Liver (tissue), 9 donors: ENCODE measurements around the gene DACH1. TPM values are rescaled to one million over a fixed set of nuclear protein-coding genes. Genes with fewer than 3 reads are reported as not detected.

Experiments
- DNase-seq: peaks from one replicate; pipeline ENCODE4 v3.0.0-alpha.2; 2017; ENCODE audit warnings: low spot score
- H3K27ac ChIP-seq, 2 donors: one replicate each; pipeline ENCODE4 v1.7.0; 2013; ENCODE audit warnings: inconsistent platforms in 2 of 2, low read length in 2 of 2, control low read depth in 1 of 2, low read depth in 1 of 2, mild to moderate bottlenecking in 1 of 2
- H3K27me3 ChIP-seq, 4 donors: one replicate each; pipeline versions ENCODE4 v1.6.1 to v1.7.0; 2013; ENCODE audit warnings: low read length in 3 of 4, inconsistent platforms in 1 of 4, mild to moderate bottlenecking in 1 of 4, moderate library complexity in 1 of 4; ENCODE audit not compliant: control insufficient read depth in 4 of 4, insufficient read depth in 4 of 4
- H3K36me3 ChIP-seq, 4 donors: one replicate each; pipeline versions ENCODE4 v1.6.1 to v1.7.0; 2013; ENCODE audit warnings: low read length in 3 of 4, mild to moderate bottlenecking in 3 of 4, low read depth in 1 of 4, moderate library complexity in 1 of 4; ENCODE audit not compliant: control insufficient read depth in 4 of 4, insufficient read depth in 3 of 4
- H3K4me1 ChIP-seq, 4 donors: one replicate each; pipeline versions ENCODE4 v1.6.1 to v1.7.0; 2013; ENCODE audit warnings: low read length in 3 of 4, mild to moderate bottlenecking in 3 of 4, moderate library complexity in 1 of 4; ENCODE audit not compliant: control insufficient read depth in 4 of 4, insufficient read depth in 4 of 4
- H3K4me3 ChIP-seq, 3 donors: one replicate each; pipeline versions ENCODE4 v1.6.1 to v1.7.0; 2013; ENCODE audit warnings: low read length in 3 of 3, control low read depth in 1 of 3, low read depth in 1 of 3, mild to moderate bottlenecking in 1 of 3
- H3K9ac ChIP-seq, 2 donors: one replicate each; pipeline ENCODE4 v1.7.0; 2013; ENCODE audit warnings: low read length in 2 of 2, mild to moderate bottlenecking in 2 of 2, moderate library complexity in 2 of 2, control low read depth in 1 of 2, low read depth in 1 of 2
- H3K9me3 ChIP-seq, 4 donors: one replicate each; pipeline versions ENCODE4 v1.6.1 to v1.7.0; 2013; ENCODE audit warnings: low read length in 3 of 4; ENCODE audit not compliant: control insufficient read depth in 4 of 4
- CTCF ChIP-seq: fragments of 150-350 bp; IDR thresholded peaks from 2 replicates; pipeline ENCODE4 v1.5.1; 2017; ENCODE audit warnings: improper control_type of control experiment, low read depth, low read length; ENCODE audit not compliant: missing input control
- EGR1 ChIP-seq, 2 donors: IDR thresholded peaks; 2 replicates each; pipeline ENCODE4 v1.6.1; 2016 to 2018; ENCODE audit warnings: antibody characterized with exemption in 2 of 2, low read depth in 2 of 2
- FOXA1 ChIP-seq: IDR thresholded peaks from 2 replicates; pipeline ENCODE4 v1.6.1; 2016; ENCODE audit warnings: antibody characterized with exemption
- FOXA2 ChIP-seq: IDR thresholded peaks from 2 replicates; pipeline ENCODE4 v1.6.1; 2016; ENCODE audit warnings: antibody characterized with exemption
- GABPA ChIP-seq, 2 donors: IDR thresholded peaks in 1 of 2; conservative IDR thresholded peaks in 1 of 2; 2 replicates each; pipeline ENCODE4 v1.6.1; 2016; ENCODE audit warnings: antibody characterized with exemption in 2 of 2, mild to moderate bottlenecking in 1 of 2, moderate library complexity in 1 of 2
- HNF4A ChIP-seq, 2 donors: conservative IDR thresholded peaks; 2 replicates each; pipeline ENCODE4 v1.6.1; 2016; ENCODE audit warnings: antibody characterized with exemption in 2 of 2, mild to moderate bottlenecking in 2 of 2
- HNF4G ChIP-seq: IDR thresholded peaks from 2 replicates; pipeline ENCODE4 v1.6.1; 2016; ENCODE audit warnings: antibody characterized with exemption
- JUND ChIP-seq, 2 donors: IDR thresholded peaks; 2 replicates each; pipeline ENCODE4 v1.6.1; 2016; ENCODE audit warnings: antibody characterized with exemption in 2 of 2
- MAX ChIP-seq: IDR thresholded peaks from 2 replicates; pipeline ENCODE4 v1.6.1; 2016; ENCODE audit warnings: antibody characterized with exemption
- NR2F2 ChIP-seq: IDR thresholded peaks from 2 replicates; pipeline ENCODE4 v1.6.1; 2016; ENCODE audit warnings: antibody characterized with exemption
- RAD21 ChIP-seq, 2 donors: IDR thresholded peaks; 2 replicates each; pipeline ENCODE4 v1.6.1; 2016; ENCODE audit warnings: antibody characterized with exemption in 2 of 2, mild to moderate bottlenecking in 2 of 2
- RXRA ChIP-seq, 2 donors: IDR thresholded peaks; 2 replicates each; pipeline ENCODE4 v1.6.1; 2017 to 2018; ENCODE audit warnings: antibody characterized with exemption in 2 of 2, mild to moderate bottlenecking in 1 of 2
- SP1 ChIP-seq: IDR thresholded peaks from 2 replicates; pipeline ENCODE4 v1.6.1; 2018; ENCODE audit warnings: antibody characterized with exemption, mild to moderate bottlenecking
- TAF1 ChIP-seq: conservative IDR thresholded peaks from 2 replicates; pipeline ENCODE4 v1.6.1; 2016; ENCODE audit warnings: antibody characterized with exemption, mild to moderate bottlenecking
- ZBTB33 ChIP-seq: IDR thresholded peaks from 2 replicates; pipeline ENCODE4 v1.6.1; 2016; ENCODE audit warnings: antibody characterized with exemption
- WGBS: extraction: QIAGEN DNeasy Blood & Tissue Kit; methylation state at CpG from one replicate; pipeline ENCODE4 v1.1.7; 2013; 5-methylcytosine and 5-hydroxymethylcytosine counted together
- polyA plus RNA-seq, 2 donors: library from polyadenylated mRNA; stranded (reverse) in 1 of 2; unstranded in 1 of 2; fragments of 200-250 nt in 1 of 2; fragments of >200 nt in 1 of 2; fragmentation: Nextera tagmentation in 1 of 2; extraction: Ambion mirVana in 1 of 2; gene quantifications; one replicate each; pipeline versions ENCODE4 v1.2.1 to v1.2.3, GENCODE V29; 2013 to 2015
- total RNA-seq, 2 donors: library from RNA; depleted of rRNA; stranded (reverse); fragments of >200 nt; gene quantifications; one replicate each; pipeline ENCODE4 v1.2.3, GENCODE V29; 2014
- TF ChIP-seq, protein P1 (sequence below): IDR thresholded peaks from 2 replicates; pipeline ENCODE4 v1.6.1; 2016; ENCODE audit warnings: antibody characterized with exemption
- TF ChIP-seq, protein P2 (sequence below): IDR thresholded peaks from 2 replicates; pipeline ENCODE4 v1.6.1; 2016; ENCODE audit warnings: antibody characterized with exemption, mild to moderate bottlenecking
- donor health status: healthy.
- donor health status: healthy.
- donor health status: healthy.
- donor health status: healthy.
- donor health status: healthy.

DACH1 gene
- total and polyA plus RNA-seq, 4 donors: 0.28 to 1.9 (median 0.77) TPM

DNA sequence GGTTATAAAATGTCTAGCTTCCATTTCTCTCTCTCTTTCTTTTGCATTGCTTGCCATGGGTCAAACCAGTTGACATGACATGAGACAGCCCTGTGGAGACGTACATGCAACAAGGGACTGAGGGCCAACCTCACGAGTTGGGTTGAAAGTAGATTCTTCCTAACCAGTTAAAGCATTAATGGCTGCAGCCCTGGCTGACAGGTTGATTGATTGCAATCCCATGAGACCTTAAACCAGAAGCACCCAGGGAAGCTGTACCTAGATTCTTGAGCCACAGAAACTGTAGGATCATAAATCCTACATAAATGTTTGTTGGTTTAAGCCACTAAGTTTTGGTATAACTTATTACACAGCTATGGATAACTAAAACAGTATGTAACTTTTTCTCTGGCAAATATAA is 373.8 kb downstream of the DACH1 start:
- no peak overlapping the region for H3K4me3 ChIP-seq
- no peak for DNase-seq
- TF ChIP-seq JUND (IDR thresholded peaks at IDR 0.05) (no peak), FOXA1 (no peak), CTCF (no peak), MAX (no peak), GABPA (IDR thresholded peaks at IDR 0.05 in 1 of 2, conservative IDR thresholded peaks at IDR 0.05 in 1 of 2) (no peak), RAD21 (IDR thresholded peaks at IDR 0.05) (no peak), TAF1 (no peak), FOXA2 (no peak), ZBTB33 (no peak), NR2F2 (no peak), HNF4G (no peak), HNF4A (conservative IDR thresholded peaks at IDR 0.05) (no peak), EGR1 (IDR thresholded peaks at IDR 0.05; ENCODE audit: low read depth in 2 of 2) (no peak), RXRA (IDR thresholded peaks at IDR 0.05) (no peak)
- TF ChIP-seq, protein P1, sequence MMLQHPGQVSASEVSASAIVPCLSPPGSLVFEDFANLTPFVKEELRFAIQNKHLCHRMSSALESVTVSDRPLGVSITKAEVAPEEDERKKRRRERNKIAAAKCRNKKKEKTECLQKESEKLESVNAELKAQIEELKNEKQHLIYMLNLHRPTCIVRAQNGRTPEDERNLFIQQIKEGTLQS: no peak
- TF ChIP-seq, protein P2, sequence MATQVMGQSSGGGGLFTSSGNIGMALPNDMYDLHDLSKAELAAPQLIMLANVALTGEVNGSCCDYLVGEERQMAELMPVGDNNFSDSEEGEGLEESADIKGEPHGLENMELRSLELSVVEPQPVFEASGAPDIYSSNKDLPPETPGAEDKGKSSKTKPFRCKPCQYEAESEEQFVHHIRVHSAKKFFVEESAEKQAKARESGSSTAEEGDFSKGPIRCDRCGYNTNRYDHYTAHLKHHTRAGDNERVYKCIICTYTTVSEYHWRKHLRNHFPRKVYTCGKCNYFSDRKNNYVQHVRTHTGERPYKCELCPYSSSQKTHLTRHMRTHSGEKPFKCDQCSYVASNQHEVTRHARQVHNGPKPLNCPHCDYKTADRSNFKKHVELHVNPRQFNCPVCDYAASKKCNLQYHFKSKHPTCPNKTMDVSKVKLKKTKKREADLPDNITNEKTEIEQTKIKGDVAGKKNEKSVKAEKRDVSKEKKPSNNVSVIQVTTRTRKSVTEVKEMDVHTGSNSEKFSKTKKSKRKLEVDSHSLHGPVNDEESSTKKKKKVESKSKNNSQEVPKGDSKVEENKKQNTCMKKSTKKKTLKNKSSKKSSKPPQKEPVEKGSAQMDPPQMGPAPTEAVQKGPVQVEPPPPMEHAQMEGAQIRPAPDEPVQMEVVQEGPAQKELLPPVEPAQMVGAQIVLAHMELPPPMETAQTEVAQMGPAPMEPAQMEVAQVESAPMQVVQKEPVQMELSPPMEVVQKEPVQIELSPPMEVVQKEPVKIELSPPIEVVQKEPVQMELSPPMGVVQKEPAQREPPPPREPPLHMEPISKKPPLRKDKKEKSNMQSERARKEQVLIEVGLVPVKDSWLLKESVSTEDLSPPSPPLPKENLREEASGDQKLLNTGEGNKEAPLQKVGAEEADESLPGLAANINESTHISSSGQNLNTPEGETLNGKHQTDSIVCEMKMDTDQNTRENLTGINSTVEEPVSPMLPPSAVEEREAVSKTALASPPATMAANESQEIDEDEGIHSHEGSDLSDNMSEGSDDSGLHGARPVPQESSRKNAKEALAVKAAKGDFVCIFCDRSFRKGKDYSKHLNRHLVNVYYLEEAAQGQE: no peak
- WGBS: 69% methylated on average over 2 of the region's 2 CpGs
- no peaks in the 10 kb centered on the region for H3K4me1 ChIP-seq
- H3K36me3 ChIP-seq: no peaks in the 10 kb centered on the region
- H3K9ac ChIP-seq: no peak overlapping the region
- no peaks in the 10 kb centered on the region for H3K27me3 ChIP-seq
- H3K9me3 ChIP-seq: no peaks in the 10 kb centered on the region
- no peak overlapping the region for H3K27ac ChIP-seq

DNA sequence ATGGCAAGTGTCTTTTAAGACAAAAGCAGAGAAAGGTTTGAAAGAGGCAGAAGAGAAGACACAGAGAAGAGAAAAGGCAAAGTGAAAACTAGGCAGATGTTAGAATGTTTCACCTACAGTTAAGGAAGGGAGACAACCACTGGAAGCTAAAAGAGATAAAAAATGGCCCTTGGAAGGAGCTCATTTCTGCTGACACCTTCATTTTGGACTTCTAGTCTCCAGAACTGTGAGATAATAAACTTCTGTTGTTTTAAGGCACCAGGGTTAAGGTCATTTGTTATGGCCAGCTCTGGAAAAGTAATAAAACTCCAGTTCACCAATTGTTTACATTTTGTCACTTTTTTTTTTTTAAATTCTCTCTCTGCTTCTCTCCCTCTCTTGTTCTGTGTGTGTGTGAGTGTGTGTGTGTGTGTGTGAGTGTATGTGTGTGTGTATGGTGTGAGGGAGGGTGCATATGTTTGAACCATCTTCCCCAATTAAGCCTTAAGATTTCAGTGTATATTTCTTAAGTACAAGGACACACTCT is 374.6 kb downstream of the DACH1 start:
- no peaks in the 10 kb centered on the region for H3K4me1 ChIP-seq
- TF ChIP-seq, protein P2: no peak
- TF ChIP-seq GABPA (IDR thresholded peaks at IDR 0.05 in 1 of 2, conservative IDR thresholded peaks at IDR 0.05 in 1 of 2) (no peak), SP1 (no peak), FOXA1 (no peak), RXRA (IDR thresholded peaks at IDR 0.05) (no peak), MAX (no peak), HNF4G (no peak), RAD21 (IDR thresholded peaks at IDR 0.05) (no peak), FOXA2 (no peak)
- H3K9ac ChIP-seq: no peak overlapping the region
- H3K9me3 ChIP-seq: no peaks in the 10 kb centered on the region
- no peaks in the 10 kb centered on the region for H3K27me3 ChIP-seq
- no peak for DNase-seq
- no peak overlapping the region for H3K27ac ChIP-seq
- H3K36me3 ChIP-seq: no peaks in the 10 kb centered on the region
- no peak overlapping the region for H3K4me3 ChIP-seq
